HG02852 (cell line): Measurements from ENCODE around the gene WDR26.
"Not testable (repeated sequence)": the region's sequence is repeated elsewhere in the genome, so short reads cannot be mapped to it uniquely, and the experiment has no call there.

Source experiments
- ATAC-seq: cut with Tn5 transposase; IDR thresholded peaks from one replicate; pipeline ENCODE4 v1.9.1; 2021; ENCODE audit warnings: mild to moderate bottlenecking, moderate library complexity; ENCODE audit not compliant: unreplicated experiment

The WDR26 gene

GRCh38 chr1:224353975-224354925 lies 80.3 kb downstream of the WDR26 start:
- no peak for ATAC-seq

GRCh38 chr1:224352436-224353085 lies 82.0 kb downstream of the WDR26 start:
- not testable (repeated sequence) for ATAC-seq

- ATAC-seq: not testable (repeated sequence)
Measured at GRCh38 chr1:224349716-224350115, 84.9 kb downstream of the WDR26 start.

- no peak for ATAC-seq
Measured at GRCh38 chr1:224348137-224348536, 86.5 kb downstream of the WDR26 start.

GRCh38 chr1:224343679-224344078 lies 90.9 kb downstream of the WDR26 start:
- no peak for ATAC-seq

GRCh38 chr1:224340453-224341384 lies 93.9 kb downstream of the WDR26 start:
- ATAC-seq: not testable (repeated sequence)

GRCh38 chr1:224339442-224340033 lies 95.1 kb downstream of the WDR26 start:
- no peak for ATAC-seq

- no peak for ATAC-seq
Measured at GRCh38 chr1:224338150-224338838, 96.3 kb downstream of the WDR26 start.
